C4-2B (cell line): ENCODE data around the gene NDP.

Source experiments
- H3K27ac ChIP-seq: fragments of 450-650 bp; 2 replicates; pipeline ENCODE4 v1.5.1; 2017
- CTCF ChIP-seq: fragments of 450-650 bp; conservative IDR thresholded peaks from 2 replicates; pipeline ENCODE4 v1.5.1; 2017; ENCODE audit warnings: mild to moderate bottlenecking
- ZFX ChIP-seq: fragments of 450-650 bp; IDR thresholded peaks from 2 replicates; pipeline ENCODE4 v1.6.1; 2017

NDP gene

GRCh38 chrX:44011506-44011905 is 38.3 kb upstream of the NDP start:
- TF ChIP-seq ZFX = no peak
- TF ChIP-seq CTCF = no peak
- no peak overlapping the region for H3K27ac ChIP-seq

GRCh38 chrX:44010626-44011025 is 37.4 kb upstream of the NDP start:
- TF ChIP-seq ZFX (no peak), CTCF (no peak)

GRCh38 chrX:44006081-44006480 is 32.9 kb upstream of the NDP start:
- no peak for TF ChIP-seq CTCF
- TF ChIP-seq ZFX = no peak
- no peak overlapping the region for H3K27ac ChIP-seq

More at GRCh38 chrX:44010626-44011025, 37.4 kb upstream of the NDP start:
- no peak overlapping the region for H3K27ac ChIP-seq

GRCh38 chrX:44003975-44004374 is 30.8 kb upstream of the NDP start:
- no peak overlapping the region for H3K27ac ChIP-seq
- TF ChIP-seq CTCF (no peak), ZFX (no peak)

- H3K27ac ChIP-seq = no peak overlapping the region
- TF ChIP-seq CTCF = no peak
- no peak for TF ChIP-seq ZFX
Observed at GRCh38 chrX:44002567-44002966, 29.4 kb upstream of the NDP start.

GRCh38 chrX:43998374-43998773 is 25.2 kb upstream of the NDP start:
- TF ChIP-seq CTCF (no peak), ZFX (no peak)

GRCh38 chrX:43996491-43996890 is 23.3 kb upstream of the NDP start:
- no peak overlapping the region for H3K27ac ChIP-seq
- TF ChIP-seq CTCF = no peak
- no peak for TF ChIP-seq ZFX

More at GRCh38 chrX:43998374-43998773, 25.2 kb upstream of the NDP start:
- no peak overlapping the region for H3K27ac ChIP-seq
